ENCODE results near the gene ULK3.

ULK3 gene

DNA sequence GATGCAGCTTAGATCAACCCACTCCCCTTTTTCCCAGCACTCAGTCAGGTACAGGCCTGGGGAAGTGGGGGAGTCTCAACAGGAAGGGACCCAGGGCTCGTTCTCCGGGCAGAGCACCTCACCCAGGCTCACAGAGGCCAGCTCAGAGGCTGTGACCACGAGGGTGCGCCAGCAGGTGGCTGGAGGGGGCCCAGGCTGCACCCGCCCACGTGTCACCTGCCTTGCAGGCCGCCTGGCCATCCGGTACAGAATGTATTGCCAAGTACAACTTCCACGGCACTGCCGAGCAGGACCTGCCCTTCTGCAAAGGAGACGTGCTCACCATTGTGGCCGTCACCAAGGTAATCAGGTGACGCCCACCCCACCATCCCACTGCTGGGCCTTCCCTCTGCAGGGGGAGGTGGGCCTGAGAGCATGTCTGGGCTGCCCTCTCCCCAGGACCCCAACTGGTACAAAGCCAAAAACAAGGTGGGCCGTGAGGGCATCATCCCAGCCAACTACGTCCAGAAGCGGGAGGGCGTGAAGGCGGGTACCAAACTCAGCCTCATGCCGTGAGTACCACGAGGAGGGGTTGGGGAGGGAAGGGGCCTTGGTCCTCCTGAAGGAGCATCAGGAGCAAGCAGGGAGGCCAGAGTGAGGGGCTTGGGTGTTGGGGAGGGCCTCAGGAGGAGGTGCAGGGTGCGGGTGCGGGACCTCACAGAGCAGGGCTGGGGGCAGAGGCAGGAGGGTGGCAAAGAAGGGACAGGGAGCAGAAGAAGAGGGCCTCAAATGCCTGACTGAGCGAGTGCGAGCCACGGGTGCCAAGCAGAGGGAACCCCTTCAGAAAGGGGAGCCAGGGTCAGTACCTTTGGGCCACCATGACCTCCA is 44.3 kb downstream of the ULK3 start:
- no peak for DNase-seq

DNA sequence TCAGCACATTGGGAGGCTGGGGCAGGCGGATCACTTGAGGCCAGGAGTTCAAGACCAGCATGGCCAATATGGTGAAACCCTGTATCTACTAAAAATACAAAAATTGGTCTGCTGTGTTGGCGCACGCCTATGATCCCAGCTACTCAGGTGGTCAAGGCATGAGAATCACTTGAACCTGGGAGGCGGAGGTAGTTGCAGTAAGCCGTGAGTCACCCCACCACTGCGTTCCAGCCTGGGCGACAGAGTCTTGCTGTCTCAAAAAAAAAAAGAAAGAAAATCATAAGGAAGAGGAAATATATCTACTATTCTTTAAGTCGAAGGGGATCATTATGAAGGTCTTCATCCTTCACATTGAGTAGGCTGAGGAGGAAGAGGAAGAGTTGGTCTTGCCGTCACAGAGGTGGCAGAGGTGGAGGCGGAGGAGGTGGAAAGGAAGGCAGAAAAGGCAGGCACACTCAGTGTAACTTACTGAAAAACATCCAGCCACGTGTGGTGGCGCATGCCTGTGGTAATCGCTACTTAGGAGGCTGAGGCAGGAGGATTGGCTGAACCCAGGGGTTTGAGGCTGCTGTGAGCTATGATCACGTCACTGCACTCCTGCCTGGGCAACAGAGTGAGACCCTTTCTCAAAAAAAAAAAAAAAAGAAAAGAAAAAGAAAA is 46.9 kb downstream of the ULK3 start:
- DNase-seq, result no peak

DNA sequence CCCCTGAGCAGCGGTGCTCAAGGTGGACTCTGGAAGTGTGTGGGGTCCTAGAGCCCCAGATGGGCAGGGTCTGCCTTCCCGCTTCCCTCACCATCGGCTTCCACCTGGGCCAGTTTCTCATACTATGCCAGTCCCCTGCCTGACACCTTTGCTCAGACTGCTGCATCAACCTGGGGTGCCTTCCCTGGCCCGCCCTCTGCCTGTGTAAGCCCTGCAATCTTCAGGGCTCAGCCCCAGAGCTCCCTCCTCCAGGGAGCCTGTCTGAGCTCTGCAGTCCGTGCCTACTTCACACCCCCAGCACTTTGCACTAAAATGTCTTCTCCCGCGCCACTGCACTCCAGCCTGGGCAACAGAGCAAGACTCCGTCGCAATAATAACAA is 48.0 kb downstream of the ULK3 start:
- no peak for DNase-seq

DNA sequence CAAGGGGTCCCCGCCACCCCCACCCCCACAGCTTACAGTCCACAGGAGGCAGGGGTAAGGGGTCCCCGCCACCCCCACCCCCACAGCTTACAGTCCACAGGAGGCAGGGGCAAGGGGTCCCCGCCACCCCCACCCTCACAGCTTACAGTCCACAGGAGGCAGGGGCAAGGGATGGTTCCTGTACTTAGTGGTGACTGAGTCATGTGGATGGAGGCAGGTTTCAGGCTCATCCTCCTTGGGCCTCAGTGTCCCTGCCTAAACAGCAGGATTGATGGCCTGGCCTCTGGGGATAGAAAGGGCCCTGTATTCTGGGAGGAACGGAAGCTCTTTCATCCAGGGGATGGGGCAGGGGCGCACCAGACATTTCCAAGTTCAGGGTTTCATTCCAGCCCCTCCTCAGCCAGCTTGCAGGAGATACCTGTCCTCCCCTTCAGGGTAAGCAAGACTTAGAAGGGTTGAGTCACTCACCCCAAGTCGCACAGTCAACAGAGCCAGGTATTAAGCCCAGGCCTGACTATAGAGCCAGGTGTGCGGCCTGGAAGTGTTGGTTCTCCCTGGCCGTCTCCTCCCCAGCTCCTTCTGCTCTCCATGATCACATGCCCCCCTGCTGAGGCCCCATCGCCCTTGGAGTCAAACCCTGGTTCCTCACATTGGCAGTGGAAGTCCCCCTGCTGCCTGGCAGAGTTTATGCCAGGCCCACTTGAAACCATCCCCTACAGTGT is 48.5 kb downstream of the ULK3 start:
- no peak for DNase-seq

DNA sequence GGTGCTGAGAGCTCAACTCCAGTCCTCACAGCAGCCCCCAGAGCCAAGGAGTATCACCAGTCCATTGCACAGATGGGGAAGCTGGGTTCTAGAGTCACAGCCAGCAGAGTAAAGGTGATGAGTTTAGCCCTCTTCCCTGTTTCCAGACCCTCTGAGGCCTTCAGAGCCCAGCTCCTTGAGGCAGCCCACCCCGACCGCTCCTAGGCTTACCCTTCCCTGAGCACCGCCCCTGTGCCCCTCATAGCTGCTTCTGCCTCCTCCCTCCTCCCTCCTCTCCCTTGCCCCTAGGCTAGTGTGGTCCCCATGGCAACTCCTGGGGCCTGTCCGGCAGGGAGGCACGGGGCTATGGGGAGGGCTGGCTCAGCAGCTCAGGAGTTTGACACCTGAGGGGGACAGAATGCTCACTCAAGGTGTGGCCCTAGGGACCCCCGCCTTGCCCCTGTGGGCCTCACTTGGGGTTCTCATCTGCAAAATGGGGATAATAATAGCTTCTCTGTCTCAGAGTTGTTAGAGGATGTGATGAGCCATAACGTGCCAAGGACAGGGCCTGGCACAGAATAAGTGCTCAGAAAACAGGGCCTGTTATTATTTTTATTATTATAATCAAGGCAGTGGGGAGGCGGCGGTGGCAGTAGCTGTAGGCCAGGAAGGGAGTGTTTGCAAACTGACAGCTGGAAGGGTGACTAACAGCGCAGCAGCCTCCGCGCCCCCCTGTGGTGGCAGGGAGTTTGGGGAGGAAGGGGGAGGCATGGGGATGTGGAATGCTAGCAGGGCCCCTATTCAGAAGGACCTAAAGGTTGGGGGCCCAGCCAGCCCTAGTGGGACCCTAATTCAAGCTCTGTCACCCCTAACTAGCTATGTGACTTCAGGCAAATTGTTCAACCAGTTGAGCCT is 49.6 kb downstream of the ULK3 start:
- DNase-seq, result no peak

DNA sequence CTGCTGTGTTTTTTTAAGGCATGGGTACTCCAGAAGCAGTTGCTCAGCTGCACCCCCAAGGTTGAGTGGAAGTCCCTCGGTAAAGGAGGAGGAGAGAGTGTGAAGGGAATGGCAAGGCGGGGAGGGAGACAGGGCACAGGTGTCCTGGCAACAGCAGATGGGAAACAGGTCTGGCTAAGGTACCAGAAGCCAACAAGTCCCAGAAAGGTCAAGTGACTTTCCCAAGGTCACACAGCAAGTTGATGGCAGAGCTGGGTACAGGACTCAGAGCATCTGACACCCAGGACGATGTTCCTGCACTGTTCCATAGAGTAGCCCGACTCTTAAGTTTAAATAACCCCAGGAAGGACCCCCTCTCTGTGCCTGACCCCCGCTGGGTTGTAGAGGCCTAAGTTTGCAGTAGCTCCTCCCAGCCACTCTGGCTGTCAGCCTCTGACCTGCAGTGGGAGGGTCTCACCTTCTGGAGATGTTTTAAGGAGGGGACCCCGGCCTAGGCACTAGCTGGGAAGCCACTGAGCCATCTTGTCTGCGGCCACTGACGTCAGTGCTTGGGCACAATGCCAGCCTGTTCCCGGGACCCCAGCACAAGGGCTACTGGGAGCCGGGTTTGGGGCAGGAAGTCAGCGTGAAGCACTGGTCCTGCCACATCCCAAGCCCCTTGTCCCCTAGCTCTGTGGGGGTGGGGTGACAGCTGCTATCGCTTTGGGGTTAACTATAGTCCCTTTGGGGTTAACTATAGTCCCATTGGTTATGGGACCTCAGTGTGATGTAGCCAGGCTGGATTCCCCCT is 50.5 kb downstream of the ULK3 start:
- DNase-seq, result no peak

DNA sequence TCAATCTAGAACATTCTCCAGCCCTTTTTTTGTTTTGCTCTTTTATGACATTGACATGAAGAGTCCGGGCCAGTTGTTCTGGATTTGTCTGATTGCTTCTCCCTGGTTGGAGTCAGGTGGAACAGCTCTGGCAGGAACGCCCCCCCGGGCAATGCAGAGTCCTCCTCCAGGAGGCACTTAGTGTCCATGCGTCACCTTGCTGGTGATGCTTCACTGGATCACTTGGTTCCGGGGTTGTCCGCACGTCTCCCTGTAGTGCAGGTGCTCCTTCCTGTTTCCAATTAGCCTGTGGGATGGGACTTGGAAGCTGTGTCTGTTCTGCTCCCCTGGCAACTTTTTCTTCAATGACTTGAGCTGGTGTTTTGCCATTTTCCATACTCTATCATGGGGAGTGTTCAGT is 51.3 kb downstream of the ULK3 start:
- DNase-seq, result no peak

DNA sequence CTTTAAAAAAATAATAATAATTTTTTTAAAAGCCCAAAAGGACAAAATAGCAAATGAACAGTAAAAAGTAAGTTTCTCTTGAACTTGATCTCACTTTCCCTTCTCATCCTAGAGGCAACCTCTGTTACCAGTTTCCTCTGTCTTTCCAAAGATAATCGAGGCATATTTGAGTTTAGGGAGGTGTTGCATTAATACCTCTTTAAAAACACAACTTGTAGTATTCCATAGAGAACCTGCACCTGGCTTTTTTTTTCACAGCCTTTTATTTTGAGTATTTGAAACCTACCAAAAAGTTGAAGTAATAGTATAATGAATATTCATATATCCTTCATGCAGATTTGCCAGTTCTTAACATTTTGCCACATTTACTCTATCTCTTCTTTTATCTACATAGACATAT is 51.9 kb downstream of the ULK3 start:
- DNase-seq, result no peak

DNA sequence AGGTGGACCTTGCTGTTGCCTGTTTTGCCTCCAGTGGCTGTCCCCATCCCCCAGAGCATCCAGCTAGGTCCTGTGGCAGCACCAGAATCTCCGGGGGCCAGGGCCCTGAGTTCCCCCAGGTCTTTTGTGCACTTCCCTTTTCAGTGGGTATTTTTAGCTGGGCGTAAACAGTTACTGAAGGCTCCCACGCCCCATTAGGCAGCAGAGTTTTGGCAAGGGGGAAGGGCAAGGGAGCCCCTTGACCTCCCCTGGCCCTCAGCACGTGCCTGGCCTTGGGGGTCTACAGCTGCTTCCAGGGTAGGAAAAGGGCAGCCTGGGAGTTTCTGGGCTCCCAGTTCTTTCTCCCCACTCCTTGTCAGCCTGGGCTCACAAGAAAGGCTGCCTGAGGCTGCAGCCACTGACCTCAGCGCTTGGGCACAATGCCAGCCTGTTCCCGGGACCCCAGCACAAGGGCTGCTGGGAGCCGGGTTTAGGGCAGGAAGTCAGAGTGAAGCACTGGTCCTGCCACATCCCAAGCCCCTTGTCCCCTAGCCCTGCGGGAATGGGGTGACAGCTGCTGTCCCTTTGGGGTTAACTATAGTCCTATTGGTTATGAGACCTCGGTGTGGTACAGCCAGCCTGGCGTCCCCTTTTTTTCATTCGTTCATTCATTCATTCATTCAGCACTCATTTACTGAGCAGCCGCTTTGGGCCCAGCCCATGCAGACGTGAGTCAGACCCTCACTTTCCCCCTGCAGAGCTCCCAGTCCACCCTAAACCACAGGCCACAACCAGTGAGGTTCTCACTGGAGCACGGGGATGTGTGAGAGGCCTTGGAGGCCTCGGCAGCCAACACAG is 52.7 kb downstream of the ULK3 start:
- peak; percentile 47 to 56 for DNase-seq

DNA sequence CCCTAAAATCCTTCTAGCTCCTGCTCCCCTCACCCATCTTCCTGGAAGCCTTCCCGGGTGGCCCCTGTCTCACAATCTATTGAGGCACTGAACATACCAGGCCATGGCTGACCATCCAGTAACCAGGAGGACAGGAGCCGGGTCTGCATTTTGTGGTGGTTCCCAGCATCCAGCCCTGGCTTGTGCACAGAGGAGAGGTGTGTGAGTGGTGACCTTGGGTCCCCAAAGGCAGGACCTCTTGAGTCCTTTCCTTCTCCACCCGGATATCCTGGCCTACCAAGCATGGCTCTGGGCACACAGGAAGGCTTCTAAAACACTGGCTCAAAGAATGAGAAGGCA is 53.2 kb downstream of the ULK3 start:
- DNase-seq, result no peak

DNA sequence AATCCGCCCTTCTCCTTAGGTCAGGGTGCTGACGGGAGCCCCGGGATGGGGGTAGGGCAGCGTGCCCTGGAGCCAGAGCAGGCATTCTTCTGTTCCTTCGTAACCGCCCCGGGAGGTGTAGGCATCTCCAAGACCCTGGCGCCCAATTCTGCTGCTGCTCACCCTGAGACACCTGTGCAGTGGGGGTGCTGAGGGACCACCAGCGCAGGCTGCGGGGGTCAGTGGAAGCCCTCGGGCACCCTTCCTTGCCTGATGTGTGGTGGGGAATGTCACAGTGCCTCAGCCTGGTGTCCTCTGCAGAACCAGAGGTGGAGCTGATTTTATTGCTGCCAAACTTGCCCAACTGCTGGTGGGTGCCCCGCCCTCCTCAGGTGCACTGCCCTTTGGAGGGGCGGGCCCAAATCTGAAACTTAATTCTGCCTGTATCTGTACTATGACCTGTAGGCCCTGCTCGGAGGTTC is 53.8 kb downstream of the ULK3 start:
- DNase-seq, result no peak

DNA sequence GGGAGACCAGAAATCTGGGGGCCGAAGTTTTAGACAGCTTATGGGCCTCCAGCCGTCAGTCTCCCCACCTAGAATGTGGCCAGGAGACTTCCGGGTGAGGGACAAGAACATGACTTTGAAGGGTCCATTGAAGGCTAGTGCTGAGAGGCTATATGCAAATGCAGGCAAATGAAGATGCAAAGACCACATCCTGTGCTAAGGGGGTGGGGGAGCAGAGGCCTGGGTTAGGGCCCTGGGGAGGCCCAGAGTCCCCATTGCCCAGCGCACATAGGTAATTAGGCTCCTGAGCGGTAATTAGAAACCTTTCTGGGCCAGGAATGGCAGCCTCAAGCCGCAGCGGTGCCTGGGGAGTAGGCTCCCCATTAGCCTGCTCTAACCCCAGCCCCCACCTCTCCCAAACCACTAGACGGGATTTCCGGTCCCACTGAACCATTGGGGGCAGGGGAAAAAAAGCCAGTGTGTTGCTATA is 54.2 kb downstream of the ULK3 start:
- DNase-seq, result peak in 1 of 2 experiments; percentile 21

DNA sequence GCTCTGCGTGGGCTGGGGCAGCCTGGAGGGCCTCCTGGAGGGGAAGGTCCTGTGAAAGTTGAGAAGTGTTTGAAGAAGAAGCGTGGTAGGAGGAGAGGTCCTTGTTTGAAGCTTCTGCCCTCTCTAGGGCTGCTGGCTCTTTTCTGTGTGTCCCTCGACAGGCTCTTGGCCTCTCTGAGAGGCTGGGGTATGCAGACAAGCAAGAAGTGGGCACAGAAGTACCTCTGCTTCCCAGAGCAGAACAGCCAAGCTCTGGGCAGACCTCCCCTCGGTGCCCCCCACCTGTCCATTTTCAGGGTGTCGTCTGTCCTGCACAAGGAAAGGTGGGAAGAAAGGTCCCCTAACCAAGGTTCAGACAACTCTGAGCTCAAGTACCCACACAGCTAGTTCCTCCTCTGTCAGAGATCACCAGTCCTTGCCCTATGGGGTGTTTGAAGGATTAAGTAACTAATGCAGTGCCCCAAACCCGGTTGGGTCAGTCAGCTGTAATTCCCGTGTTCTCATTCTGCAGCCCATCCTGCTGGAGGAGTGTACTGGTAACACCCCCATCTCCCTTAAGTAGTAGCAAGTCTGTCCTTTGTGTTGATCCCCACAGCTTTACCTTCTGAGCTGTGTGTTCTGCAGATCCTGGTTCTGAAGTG is 54.8 kb downstream of the ULK3 start:
- peak; percentile 35 for DNase-seq

DNA sequence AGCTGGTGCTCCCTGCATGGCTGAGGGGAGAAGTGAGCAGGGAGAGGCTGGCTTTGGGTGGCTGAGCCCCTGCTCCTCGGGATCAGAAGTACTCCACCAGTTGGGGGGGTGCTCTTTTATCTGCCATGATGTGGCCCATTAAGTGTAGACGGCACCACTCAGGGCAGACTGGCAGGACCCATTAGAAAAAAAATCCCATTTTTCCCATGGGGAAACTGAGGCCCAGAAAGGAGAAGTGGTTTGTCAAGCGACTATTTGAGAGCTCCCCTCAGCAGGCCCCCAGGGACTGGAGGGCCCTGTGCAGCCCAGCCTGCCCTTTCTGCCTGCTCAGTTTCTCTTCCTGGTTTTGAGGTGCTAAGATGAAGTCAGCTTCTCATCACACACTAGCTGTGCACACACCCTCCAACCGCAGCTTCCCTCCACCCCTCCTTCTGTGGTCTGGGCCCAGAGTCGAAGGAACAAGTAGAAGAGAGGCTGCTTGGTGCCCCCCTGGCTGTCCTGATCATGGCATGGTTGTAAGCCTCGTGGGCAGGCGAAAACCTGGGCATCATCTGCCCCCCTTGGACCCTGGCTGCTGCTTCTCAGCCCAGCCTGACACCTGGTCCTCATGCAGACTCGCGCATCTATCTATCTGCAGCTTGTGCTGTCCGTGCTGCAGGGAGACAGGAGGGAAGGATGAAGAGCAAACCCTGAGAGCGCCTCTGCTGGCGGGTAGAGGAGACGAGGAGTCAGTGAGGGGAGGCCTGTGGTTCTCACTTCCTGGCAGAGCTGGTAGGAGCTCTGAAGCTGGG is 55.5 kb downstream of the ULK3 start:
- peak; percentile 88 to 92 for DNase-seq

DNA sequence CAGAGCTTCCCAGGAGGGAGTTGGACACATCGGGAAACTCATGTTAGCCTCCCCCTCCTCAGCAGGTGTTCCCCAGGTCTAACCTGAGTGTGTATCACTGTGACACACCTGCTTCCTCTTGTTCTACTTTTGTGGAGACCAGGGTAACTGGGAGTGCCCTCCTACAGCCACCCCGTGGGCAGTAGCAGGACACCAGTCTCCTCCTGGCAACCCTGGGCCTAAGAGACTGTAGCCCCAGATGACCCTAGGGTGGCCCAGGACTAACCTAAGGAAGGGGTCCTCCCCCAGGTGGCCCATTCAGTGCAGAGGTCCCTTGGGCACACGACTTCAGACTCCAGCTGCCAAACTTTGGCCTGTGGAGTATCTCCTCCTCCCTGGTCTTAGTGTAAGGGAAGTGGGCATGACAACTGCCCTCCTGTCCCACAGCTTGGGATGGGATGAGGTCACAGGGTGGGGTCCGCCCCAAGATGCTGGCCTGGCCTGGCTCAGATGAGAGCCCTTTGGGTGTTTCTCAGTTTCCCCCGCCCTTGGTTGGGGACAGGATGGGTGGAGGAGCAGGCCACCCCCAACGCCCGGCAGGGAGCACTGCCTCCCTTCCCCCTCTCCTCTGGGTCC is 56.3 kb downstream of the ULK3 start:
- no peak for DNase-seq
